ENCODE data around the gene ATP9B.

- no peak for TF ChIP-seq CTCF (conservative IDR thresholded peaks at IDR 0.05; ENCODE audit: low read depth, low read length)
- no peak for TF ChIP-seq EZH2 (IDR thresholded peaks at IDR 0.05; ENCODE audit: borderline replicate concordance, low read depth, low read length, poor library complexity, severe bottlenecking)
These were observed 245.7 kb downstream of the ATP9B start for GRCh38 chr18:79314838-79315388.

Measured in A673 (cell line).